Kidney capillary endothelial cell (primary cell): ENCODE measurements around the gene SETBP1.

Experiments
- DNase-seq: peaks from one replicate; pipeline ENCODE4 v3.0.0-alpha.2; 2018; ENCODE audit warnings: low spot score

The SETBP1 gene

GRCh38 chr18:44731530-44732237, 51.0 kb downstream of the SETBP1 start:
- no peak for DNase-seq

- no peak for DNase-seq
Measured at GRCh38 chr18:44732238-44732563, 51.5 kb downstream of the SETBP1 start.

GRCh38 chr18:44732599-44732998, 51.9 kb downstream of the SETBP1 start:
- DNase-seq: no peak

- peak; percentile 57 for DNase-seq
Measured at GRCh38 chr18:44733069-44733753, 52.5 kb downstream of the SETBP1 start.

GRCh38 chr18:44733754-44734465, 53.2 kb downstream of the SETBP1 start:
- no peak for DNase-seq

- DNase-seq: no peak
Measured at GRCh38 chr18:44735096-44735495, 54.4 kb downstream of the SETBP1 start.

GRCh38 chr18:44736664-44737380, 56.1 kb downstream of the SETBP1 start:
- DNase-seq: no peak

- no peak for DNase-seq
Measured at GRCh38 chr18:44737623-44738022, 56.9 kb downstream of the SETBP1 start.

- DNase-seq: no peak
Measured at GRCh38 chr18:44740000-44740399, 59.3 kb downstream of the SETBP1 start.

GRCh38 chr18:44741085-44741484, 60.4 kb downstream of the SETBP1 start:
- DNase-seq: no peak

GRCh38 chr18:44741511-44741910, 60.8 kb downstream of the SETBP1 start:
- no peak for DNase-seq

GRCh38 chr18:44742126-44742525, 61.4 kb downstream of the SETBP1 start:
- no peak for DNase-seq

GRCh38 chr18:44742718-44743311, 62.1 kb downstream of the SETBP1 start:
- no peak for DNase-seq

GRCh38 chr18:44743631-44744030, 62.9 kb downstream of the SETBP1 start:
- no peak for DNase-seq

GRCh38 chr18:44744161-44745121, 63.8 kb downstream of the SETBP1 start:
- DNase-seq: no peak

- DNase-seq: no peak
Measured at GRCh38 chr18:44747157-44747556, 66.5 kb downstream of the SETBP1 start.

- DNase-seq: no peak
Measured at GRCh38 chr18:44748582-44748981, 67.9 kb downstream of the SETBP1 start.

GRCh38 chr18:44750774-44751173, 70.1 kb downstream of the SETBP1 start:
- no peak for DNase-seq

- no peak for DNase-seq
Measured at GRCh38 chr18:44754567-44754966, 73.9 kb downstream of the SETBP1 start.

GRCh38 chr18:44758861-44759631, 78.4 kb downstream of the SETBP1 start:
- no peak for DNase-seq
